WERI-Rb-1 (cell line): ENCODE data around the gene IQSEC3.

Experiments
- DNase-seq: peaks from one replicate; pipeline ENCODE4 v3.0.0-alpha.2; 2020
- H3K27ac ChIP-seq: fragments of 250-450 bp; sonication (Bioruptor Pico); 2 replicates; pipeline ENCODE4 v1.5.1; 2020; ENCODE audit warnings: mild to moderate bottlenecking, moderate library complexity
- H3K27me3 ChIP-seq: fragments of 250-450 bp; sonication (Bioruptor Pico); 2 replicates; pipeline ENCODE4 v1.5.1; 2021; ENCODE audit warnings: mild to moderate bottlenecking, low read depth, moderate library complexity; ENCODE audit not compliant: insufficient read depth, severe bottlenecking
- H3K36me3 ChIP-seq: fragments of 250-450 bp; sonication (Bioruptor Pico); 2 replicates; pipeline ENCODE4 v1.5.1; 2020; ENCODE audit warnings: mild to moderate bottlenecking, moderate library complexity
- H3K4me3 ChIP-seq: 2 replicates; pipeline ENCODE4 v1.5.1; 2011; ENCODE audit warnings: low read depth, mild to moderate bottlenecking, control low read depth, low read length
- H3K9me3 ChIP-seq: fragments of 250-450 bp; sonication (Bioruptor Pico); 2 replicates; pipeline ENCODE4 v1.5.1; 2021; ENCODE audit warnings: mild to moderate bottlenecking, moderate library complexity; ENCODE audit not compliant: severe bottlenecking
- TF ChIP-seq, protein P1 (sequence below): IDR thresholded peaks from 2 replicates; pipeline ENCODE4 v1.5.1; 2011; ENCODE audit warnings: low read depth, mild to moderate bottlenecking, control low read depth, inconsistent platforms, low read length

The IQSEC3 gene

GRCh38 chr12:163406-163986 lies 96.9 kb downstream of the IQSEC3 start:
- no peak for DNase-seq
- H3K27me3 ChIP-seq, result no peaks in the 10 kb centered on the region

GRCh38 chr12:164207-164606 lies 97.6 kb downstream of the IQSEC3 start:
- Histone ChIP-seq H3K4me3 (no peak overlapping the region), H3K36me3 (no peaks in the 10 kb centered on the region), H3K27me3 (no peaks in the 10 kb centered on the region), H3K9me3 (no peaks in the 10 kb centered on the region), H3K27ac (no peak overlapping the region)
- TF ChIP-seq, protein P1, sequence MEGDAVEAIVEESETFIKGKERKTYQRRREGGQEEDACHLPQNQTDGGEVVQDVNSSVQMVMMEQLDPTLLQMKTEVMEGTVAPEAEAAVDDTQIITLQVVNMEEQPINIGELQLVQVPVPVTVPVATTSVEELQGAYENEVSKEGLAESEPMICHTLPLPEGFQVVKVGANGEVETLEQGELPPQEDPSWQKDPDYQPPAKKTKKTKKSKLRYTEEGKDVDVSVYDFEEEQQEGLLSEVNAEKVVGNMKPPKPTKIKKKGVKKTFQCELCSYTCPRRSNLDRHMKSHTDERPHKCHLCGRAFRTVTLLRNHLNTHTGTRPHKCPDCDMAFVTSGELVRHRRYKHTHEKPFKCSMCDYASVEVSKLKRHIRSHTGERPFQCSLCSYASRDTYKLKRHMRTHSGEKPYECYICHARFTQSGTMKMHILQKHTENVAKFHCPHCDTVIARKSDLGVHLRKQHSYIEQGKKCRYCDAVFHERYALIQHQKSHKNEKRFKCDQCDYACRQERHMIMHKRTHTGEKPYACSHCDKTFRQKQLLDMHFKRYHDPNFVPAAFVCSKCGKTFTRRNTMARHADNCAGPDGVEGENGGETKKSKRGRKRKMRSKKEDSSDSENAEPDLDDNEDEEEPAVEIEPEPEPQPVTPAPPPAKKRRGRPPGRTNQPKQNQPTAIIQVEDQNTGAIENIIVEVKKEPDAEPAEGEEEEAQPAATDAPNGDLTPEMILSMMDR, result no peak
- peak; percentile 84 for DNase-seq

More at GRCh38 chr12:163406-163986, 96.9 kb downstream of the IQSEC3 start:
- Histone ChIP-seq H3K36me3 (no peaks in the 10 kb centered on the region), H3K27ac (no peak overlapping the region), H3K4me3 (no peak overlapping the region), H3K9me3 (no peaks in the 10 kb centered on the region)
- TF ChIP-seq, protein P1, result no peak

GRCh38 chr12:165862-166368 lies 99.3 kb downstream of the IQSEC3 start:
- no peaks in the 10 kb centered on the region for H3K9me3 ChIP-seq
- H3K36me3 ChIP-seq, result no peaks in the 10 kb centered on the region
- no peak overlapping the region for H3K4me3 ChIP-seq
- peak overlapping the region; percentile 37 for H3K27ac ChIP-seq
- no peak for DNase-seq
- TF ChIP-seq, protein P1, result no peak
- no peaks in the 10 kb centered on the region for H3K27me3 ChIP-seq

- TF ChIP-seq, protein P1, result no peak
- Histone ChIP-seq H3K27ac (peak overlapping the region; percentile 37), H3K36me3 (no peaks in the 10 kb centered on the region), H3K4me3 (no peak overlapping the region), H3K27me3 (no peaks in the 10 kb centered on the region), H3K9me3 (no peaks in the 10 kb centered on the region)
- no peak for DNase-seq
Observed at GRCh38 chr12:166425-167075, 100.0 kb downstream of the IQSEC3 start.

GRCh38 chr12:167959-168600 lies 101.5 kb downstream of the IQSEC3 start:
- no peaks in the 10 kb centered on the region for H3K27me3 ChIP-seq
- DNase-seq, result no peak
- TF ChIP-seq, protein P1, result no peak
- no peak overlapping the region; the same call in 1 of the 2 replicates for H3K27ac ChIP-seq
- H3K4me3 ChIP-seq, result no peak overlapping the region
- no peaks in the 10 kb centered on the region for H3K9me3 ChIP-seq
- no peaks in the 10 kb centered on the region for H3K36me3 ChIP-seq
